Vagina (tissue), 2 donors: Measurements from ENCODE around the gene HPD.

Source experiments
- CTCF ChIP-seq, 3 experiments: fragments of 450-650 bp in 2 of 3; fragments of 200-600 bp in 1 of 3; sonication (generic) in 1 of 3; IDR thresholded peaks; one replicate each; pipeline ENCODE4 v1.5.1; 2017 to 2019; ENCODE audit warnings: antibody characterized with exemption in 3 of 3, mild to moderate bottlenecking in 2 of 3, moderate library complexity in 2 of 3
- POLR2A ChIP-seq, 2 donors: fragments of 450-650 bp; IDR thresholded peaks; one replicate each; pipeline ENCODE4 v1.6.1; 2017; ENCODE audit warnings: antibody characterized with exemption in 2 of 2, mild to moderate bottlenecking in 2 of 2, moderate library complexity in 2 of 2
- POLR2AphosphoS5 ChIP-seq, 2 donors: sonication (generic); formaldehyde crosslinking; IDR thresholded peaks; one replicate each; pipeline ENCODE4 v1.9.0; 2017; ENCODE audit warnings: antibody characterized with exemption in 2 of 2, mild to moderate bottlenecking in 2 of 2, low read depth in 1 of 2; ENCODE audit not compliant: insufficient read depth in 1 of 2

GRCh38 chr12:121872546-121873215 lies 14.0 kb upstream of the HPD start:
- no peak for TF ChIP-seq CTCF (IDR thresholded peaks at IDR 0.05)
- peak in 1 of 2 donors; percentile 52 for TF ChIP-seq POLR2AphosphoS5 (IDR thresholded peaks at IDR 0.05; ENCODE audit: insufficient read depth in 1 of 2, low read depth in 1 of 2)
- no peak for TF ChIP-seq POLR2A (IDR thresholded peaks at IDR 0.05)
